ENCODE data around the gene TRUB2.

Gene TRUB2

DNA sequence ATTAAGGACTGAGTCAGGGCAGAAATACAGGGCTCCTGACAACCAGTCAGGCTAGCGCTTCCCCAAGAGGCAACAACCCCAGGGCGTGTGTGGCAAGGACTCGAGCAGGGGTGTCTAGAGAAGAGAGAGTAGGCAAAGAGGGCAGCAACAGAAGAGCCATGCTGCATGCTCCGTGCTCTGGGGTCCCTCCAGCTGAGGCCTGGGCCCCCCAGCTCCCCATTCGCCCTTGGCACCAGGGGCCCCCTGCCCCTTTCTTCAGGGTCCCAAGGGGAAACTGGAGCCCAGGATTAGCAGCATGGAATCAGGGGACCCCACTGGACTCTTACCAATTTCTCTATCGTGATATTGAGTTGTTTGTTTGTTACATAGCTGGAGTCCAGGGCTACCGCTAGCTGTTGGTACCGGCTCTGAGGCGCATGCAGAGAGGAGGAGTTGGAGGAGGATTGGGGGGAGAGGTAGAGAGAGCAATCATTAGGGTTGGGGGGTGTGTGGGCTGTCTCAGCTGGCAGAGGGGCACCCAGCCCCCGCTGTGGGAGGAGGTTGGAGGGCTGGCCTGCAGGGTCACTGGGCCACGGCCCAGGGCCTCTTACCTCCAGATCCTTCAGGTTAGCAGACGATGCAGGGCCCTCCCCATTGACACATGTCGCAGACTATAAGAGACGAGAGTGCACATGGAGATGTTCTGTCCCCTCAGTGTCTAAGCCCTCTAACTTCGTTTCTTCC, 55.2 kb downstream of the TRUB2 start:
- DNase-seq = no peak

DNA sequence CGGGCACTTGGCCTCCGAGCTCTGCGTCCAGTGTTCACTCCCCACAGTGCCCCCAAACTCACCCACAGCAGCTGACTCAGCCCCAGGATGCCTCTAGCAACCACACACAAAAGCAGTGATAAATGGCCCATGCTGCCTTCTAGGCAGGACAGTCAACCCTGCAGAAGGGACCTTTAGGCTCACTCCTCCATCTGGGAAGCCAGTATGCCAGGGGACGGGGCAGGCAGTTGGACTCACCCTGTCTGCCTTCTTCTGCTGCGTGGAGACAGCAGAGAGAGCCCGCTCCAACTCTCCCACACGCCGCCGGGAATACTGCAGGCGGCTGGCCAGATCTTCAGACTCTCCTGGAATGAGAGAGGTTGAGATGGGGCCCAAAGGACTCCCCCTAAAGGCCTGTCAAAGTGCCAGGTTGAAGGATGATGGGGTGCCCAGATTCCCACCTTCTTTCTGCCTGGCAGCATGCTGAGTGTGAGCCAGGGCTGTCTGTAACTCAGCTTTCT, 56.8 kb downstream of the TRUB2 start:
- no peak for DNase-seq

DNA sequence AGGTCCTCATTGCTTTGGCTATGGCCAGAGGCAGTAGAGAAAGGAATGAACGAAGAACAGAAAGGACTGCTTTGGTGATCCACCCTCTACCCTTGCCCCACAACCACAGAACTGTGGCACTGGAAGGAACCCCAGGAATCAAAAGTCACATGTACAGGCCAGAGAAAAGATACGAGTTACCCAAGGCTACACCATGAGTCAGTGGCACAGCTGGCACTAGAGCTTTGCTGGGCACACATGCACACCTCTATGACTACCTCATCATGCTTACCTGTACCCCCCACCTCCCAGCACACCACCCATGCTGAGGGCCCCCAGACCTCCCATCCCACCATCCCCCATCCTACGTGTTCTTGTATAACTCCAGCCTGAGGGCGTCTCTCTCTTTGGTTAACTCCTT, 59.6 kb downstream of the TRUB2 start:
- DNase-seq = no peak

DNA sequence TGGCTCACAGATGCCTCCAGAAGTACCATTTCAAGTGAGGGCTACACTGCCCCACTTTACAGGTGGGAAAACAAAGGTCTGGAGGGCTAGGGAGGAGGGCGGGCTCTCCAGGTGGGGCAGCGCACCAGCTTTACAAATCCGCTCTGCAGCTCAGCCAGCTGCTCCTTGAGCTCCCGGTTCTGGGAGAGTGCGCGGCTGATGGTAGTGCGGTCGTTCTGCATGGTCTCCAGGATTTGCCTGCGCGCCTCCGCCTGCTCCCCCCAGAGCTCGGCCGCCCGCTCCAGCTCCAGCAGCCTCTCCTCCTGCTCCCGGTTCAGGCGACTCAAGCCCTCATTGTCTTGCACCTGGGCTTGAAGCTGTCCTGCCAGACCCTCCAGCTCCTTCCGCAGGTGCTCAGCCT, 61.9 kb downstream of the TRUB2 start:
- no peak for DNase-seq

DNA sequence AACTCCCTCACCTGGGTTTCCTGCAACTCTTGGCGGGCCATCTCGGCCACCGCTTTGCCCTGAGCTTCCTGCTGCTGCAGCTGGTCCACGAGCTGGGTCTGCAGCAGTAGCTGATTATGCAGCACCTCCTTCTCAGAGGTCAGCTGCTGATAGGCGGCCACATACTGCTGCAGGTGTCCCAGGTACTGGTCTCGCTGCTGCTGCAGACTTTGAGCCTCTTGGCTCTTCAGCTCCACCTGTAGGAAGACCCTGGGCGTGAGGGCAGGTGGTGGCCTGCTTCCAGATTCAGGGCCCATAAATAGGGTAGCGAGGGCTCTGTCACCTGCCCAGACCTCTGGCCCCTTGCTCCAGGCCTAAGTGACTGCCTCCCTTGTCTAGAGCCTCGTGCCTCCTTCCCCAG, 63.1 kb downstream of the TRUB2 start:
- DNase-seq = no peak

DNA sequence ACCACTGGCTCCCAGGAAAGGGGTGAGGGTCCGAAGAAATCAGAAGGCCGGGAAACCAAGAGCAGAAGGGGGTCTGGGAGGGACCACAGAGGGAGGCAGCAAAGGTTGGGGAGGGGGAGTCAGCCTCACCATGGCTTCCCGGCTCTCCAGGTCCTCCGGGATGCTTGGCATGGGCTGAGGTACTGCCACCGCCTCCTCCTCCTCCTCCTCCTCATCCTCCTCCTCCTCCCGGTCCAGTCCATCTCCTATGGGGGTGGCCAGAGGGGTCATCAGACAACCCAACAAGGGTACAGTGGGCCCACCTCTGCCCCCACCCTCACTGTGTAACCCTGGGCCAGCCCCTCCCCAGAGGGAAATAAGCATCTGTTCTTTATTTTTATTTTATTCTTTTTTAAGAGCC, 63.9 kb downstream of the TRUB2 start:
- DNase-seq = no peak

DNA sequence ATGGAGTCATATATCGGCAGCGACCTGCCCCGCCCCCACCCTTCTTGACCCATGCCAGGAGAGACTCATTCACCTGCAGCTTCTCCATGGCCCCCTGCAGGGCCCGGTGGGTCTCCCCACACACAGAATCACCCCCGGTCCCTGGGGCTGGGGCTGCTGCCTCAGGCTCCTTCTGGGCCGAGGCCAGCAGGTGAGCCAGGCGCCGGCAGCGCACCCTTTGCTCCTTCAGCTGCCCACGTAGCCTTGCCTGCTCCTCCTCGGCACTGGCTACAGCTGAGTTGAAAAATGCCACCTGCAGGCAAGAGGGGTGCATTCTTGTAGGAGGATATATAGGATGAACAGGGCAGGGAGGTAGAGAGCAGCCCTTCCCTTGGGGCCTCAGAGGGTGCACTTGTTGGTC, 64.3 kb downstream of the TRUB2 start:
- DNase-seq = no peak

DNA sequence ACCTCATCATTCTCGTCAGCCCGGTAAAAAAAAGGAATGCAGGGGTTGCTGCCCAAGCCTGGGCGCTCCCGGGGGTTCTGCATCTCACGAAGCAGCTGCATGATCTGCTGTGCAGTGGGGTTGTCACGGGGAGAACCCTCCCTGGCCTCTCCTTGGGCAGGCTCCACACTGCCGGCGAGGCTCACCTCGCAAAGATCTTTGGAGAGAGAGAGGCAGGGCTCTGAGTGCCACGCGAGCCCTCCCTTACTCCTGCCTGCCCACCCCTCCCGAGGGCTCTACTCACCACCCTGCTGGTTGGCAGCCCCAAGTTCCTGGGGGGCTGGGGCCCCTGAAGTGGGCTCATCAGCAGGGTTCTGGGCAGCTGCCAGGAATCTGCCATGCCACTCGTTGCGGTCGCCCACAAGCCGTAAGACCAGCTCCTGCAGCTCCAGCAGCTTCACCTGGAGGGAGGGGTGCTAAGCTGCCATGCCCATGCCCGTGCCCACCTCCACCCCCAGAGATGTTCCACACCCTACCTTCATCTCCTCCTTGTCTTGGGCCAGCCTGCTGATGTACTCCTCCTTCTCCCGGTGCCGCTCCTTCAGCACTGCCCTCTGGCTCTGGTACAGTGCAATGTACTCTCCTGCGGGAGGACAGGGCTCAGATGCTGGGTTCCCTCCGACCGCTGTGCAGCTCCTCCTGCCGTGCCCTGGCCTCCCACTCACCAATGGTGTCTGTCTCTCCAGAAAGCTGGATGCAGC, 65.0 kb downstream of the TRUB2 start:
- no peak for DNase-seq

Data from cerebellar nuclear complex (tissue), 1 donor.